ENCODE data around the gene PSAPL1.

DNA sequence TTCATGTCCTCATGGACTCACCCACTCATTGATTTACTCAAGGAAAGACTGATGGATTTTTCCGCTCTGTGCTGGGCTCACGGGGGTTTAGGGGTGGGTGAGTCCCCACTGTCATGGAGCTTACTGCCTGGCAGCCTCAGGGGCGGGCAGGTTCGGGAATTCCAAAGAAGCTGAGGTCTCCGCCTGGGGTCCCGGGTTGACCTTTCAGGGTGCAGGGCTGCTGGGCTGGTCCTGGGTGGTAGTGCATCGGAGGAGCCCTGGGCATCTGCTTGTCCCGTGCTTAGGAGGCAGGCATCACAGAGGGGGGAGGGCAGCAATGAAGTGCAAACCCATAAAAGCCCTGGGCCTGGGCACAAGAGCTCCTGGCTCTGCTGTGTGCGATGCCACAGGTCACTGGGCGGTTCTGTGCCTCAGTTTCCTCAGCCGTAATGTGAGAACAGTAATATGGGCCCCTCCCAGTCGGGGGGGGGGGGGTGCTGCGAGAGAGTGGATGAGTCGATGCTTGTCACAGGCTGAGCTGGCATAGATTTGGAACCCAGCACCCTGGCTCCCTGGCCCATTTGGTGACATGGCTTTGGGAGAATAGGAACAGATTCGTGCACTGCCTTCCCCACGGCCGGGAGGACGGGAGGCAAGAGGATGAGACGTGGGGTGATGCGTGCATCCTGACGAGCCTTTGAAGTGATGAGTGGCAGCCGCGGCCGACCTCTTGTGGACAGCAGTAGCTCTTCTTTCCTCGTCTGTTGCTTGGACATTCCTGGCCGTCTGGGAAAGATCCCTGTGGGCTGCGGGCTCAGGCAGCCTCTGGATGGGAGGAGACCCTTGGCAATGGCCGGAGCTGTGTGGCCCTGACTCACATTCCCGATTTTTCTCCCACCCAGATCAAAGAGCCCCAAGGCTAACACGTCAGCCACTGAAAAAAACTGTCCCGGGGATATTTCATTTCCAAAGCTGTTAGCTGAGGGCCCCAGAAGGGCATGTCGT is 42.0 kb downstream of the PSAPL1 start:
- TF ChIP-seq, protein P1, sequence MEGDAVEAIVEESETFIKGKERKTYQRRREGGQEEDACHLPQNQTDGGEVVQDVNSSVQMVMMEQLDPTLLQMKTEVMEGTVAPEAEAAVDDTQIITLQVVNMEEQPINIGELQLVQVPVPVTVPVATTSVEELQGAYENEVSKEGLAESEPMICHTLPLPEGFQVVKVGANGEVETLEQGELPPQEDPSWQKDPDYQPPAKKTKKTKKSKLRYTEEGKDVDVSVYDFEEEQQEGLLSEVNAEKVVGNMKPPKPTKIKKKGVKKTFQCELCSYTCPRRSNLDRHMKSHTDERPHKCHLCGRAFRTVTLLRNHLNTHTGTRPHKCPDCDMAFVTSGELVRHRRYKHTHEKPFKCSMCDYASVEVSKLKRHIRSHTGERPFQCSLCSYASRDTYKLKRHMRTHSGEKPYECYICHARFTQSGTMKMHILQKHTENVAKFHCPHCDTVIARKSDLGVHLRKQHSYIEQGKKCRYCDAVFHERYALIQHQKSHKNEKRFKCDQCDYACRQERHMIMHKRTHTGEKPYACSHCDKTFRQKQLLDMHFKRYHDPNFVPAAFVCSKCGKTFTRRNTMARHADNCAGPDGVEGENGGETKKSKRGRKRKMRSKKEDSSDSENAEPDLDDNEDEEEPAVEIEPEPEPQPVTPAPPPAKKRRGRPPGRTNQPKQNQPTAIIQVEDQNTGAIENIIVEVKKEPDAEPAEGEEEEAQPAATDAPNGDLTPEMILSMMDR (IDR thresholded peaks at IDR 0.05 in 2 of 3, conservative IDR thresholded peaks at IDR 0.05 in 1 of 3; ENCODE audit: borderline replicate concordance in 1 of 3, insufficient read depth in 1 of 3, low read depth in 2 of 3, low read length in 2 of 3), result no peak
- TF ChIP-seq SP1 (IDR thresholded peaks at IDR 0.05; ENCODE audit: low read depth), result no peak
